ENCODE measurements around the gene CCDC27. TPM values are rescaled to one million over a fixed set of nuclear protein-coding genes. Genes with fewer than 3 reads are reported as not detected.

The CCDC27 gene
- total RNA-seq, 1 donor from 2014 or later, result not detected

DNA sequence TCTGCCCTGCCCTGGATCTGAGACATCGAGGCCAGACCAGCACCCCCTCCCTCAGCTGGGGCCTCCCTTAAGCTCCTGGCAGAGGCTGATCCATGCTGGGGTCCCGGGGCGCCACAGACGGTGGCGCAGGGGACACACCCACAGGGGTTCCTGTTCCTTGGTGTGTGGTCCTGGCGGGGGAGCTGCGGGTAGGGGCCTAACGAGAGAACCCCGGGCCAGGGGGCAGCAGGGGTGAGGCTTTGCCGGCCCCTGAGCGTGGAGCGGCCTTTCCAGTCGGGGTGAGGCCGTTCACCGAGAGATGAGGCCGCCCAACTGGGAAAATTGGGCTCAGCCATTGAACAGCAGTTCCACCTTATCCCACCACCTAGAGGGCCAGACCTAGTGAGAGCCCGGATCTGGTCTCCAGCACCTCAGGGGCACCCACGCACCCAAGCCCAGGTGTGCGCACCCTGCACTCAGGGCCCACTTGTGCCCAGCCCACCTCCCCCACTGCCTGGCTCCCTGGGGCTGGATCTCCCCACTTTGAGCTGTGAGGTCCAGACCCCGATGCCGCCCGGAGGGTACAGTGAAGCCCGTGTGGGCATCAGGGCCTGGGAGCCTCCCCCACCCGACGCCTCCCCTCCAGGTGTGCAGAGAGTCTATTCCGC, 45.5 kb upstream of the CCDC27 start:
- no peak for FAIRE-seq

DNA sequence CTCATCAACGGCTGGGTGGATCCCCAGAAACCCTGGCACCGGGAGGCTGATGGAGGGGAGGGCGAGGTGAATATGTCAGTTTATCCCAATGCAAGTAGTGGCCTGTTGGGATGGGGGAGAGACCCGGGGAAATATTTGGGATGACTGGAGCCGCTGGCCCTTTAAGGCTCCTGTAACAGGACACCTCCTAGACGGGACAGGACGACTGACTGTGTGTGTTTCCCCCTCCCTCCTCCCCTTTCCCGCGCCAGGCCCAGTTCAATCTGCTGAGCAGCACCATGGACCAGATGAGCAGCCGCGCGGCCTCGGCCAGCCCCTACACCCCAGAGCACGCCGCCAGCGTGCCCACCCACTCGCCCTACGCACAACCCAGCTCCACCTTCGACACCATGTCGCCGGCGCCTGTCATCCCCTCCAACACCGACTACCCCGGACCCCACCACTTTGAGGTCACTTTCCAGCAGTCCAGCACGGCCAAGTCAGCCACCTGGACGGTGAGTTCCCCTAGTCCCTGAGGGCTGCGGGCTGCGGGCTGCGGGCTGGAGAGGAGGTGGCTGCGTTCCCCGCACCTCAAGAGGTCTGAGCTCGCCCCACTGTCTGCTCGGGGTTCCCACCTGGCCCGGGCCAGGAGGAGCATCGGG, 44.8 kb upstream of the CCDC27 start:
- Histone ChIP-seq H3K27me3 (ENCODE audit: control insufficient read depth, insufficient read depth, low read length) (peaks cover 5% of the 10 kb centered on the region), H3K4me3 (ENCODE audit: low read depth, low read length) (peak overlapping the region; percentile 31), H3K36me3 (ENCODE audit: control insufficient read depth, insufficient read depth, low read length) (no peaks in the 10 kb centered on the region)
- TF ChIP-seq, protein P1, sequence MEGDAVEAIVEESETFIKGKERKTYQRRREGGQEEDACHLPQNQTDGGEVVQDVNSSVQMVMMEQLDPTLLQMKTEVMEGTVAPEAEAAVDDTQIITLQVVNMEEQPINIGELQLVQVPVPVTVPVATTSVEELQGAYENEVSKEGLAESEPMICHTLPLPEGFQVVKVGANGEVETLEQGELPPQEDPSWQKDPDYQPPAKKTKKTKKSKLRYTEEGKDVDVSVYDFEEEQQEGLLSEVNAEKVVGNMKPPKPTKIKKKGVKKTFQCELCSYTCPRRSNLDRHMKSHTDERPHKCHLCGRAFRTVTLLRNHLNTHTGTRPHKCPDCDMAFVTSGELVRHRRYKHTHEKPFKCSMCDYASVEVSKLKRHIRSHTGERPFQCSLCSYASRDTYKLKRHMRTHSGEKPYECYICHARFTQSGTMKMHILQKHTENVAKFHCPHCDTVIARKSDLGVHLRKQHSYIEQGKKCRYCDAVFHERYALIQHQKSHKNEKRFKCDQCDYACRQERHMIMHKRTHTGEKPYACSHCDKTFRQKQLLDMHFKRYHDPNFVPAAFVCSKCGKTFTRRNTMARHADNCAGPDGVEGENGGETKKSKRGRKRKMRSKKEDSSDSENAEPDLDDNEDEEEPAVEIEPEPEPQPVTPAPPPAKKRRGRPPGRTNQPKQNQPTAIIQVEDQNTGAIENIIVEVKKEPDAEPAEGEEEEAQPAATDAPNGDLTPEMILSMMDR (IDR thresholded peaks at IDR 0.05; ENCODE audit: insufficient read depth, low read length, severe bottlenecking), result no peak
- DNase-seq (ENCODE audit: low read depth) (peak; percentile 48), FAIRE-seq (no peak)

More for the DNA sequence above, 45.5 kb upstream of the CCDC27 start:
- no peak overlapping the region for H3K4me3 ChIP-seq (ENCODE audit: low read depth, low read length)
- DNase-seq (ENCODE audit: low read depth), result no peak
- TF ChIP-seq, protein P1 (IDR thresholded peaks at IDR 0.05; ENCODE audit: insufficient read depth, low read length, severe bottlenecking), result no peak
- H3K36me3 ChIP-seq (ENCODE audit: control insufficient read depth, insufficient read depth, low read length), result no peaks in the 10 kb centered on the region
- peaks cover 5% of the 10 kb centered on the region for H3K27me3 ChIP-seq (ENCODE audit: control insufficient read depth, insufficient read depth, low read length)

DNA sequence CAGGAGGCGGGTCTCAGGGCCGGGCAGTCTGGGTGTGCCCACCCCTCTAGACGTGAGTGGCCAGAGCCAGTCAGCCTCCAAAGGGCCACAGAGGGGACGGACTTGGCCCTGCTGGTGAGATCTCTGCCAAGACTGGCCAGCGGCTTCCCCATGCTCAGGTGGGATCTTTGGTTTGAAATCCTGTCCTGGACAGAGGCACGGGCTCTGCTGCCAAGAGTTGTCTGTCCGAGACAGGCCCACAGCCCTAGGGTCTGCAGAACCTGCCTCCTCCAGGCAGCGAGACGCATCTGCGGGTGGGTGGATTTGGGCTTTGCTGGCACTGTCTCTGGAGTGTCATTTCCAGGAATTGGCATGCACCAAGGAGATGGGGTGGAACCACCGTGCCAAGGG, 44.3 kb upstream of the CCDC27 start:
- H3K27me3 ChIP-seq (ENCODE audit: control insufficient read depth, insufficient read depth, low read length), result peaks cover 5% of the 10 kb centered on the region
- TF ChIP-seq, protein P1 (IDR thresholded peaks at IDR 0.05; ENCODE audit: insufficient read depth, low read length, severe bottlenecking), result no peak
- H3K36me3 ChIP-seq (ENCODE audit: control insufficient read depth, insufficient read depth, low read length), result no peaks in the 10 kb centered on the region
- FAIRE-seq, result no peak
- DNase-seq (ENCODE audit: low read depth), result no peak
- H3K4me3 ChIP-seq (ENCODE audit: low read depth, low read length), result peak overlapping the region; percentile 31

DNA sequence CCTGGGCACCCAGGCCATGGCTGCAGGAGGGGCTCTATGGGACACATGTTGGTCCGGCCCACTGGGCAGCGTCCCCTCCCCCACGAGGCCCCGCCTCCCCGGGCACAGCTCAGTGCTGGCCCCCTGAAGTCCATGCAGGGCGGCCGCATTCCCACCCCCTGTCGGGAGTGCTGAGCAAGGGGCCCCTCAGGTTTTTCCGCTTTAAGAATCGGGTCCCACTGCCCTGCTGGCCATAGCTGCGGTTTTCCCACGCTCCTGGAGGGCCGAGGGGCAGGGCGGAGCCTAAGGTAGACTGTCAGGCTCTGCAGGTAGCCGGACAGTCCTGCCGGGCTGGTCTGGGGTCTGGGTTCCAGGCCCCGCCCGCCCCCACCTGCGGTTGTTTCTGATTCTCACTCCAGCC, 43.5 kb upstream of the CCDC27 start:
- DNase-seq (ENCODE audit: low read depth) (no peak), FAIRE-seq (no peak)
- Histone ChIP-seq H3K27me3 (ENCODE audit: control insufficient read depth, insufficient read depth, low read length) (peaks cover 5% of the 10 kb centered on the region), H3K4me3 (ENCODE audit: low read depth, low read length) (peak overlapping the region; percentile 31), H3K36me3 (ENCODE audit: control insufficient read depth, insufficient read depth, low read length) (no peaks in the 10 kb centered on the region)
- TF ChIP-seq, protein P1 (IDR thresholded peaks at IDR 0.05; ENCODE audit: insufficient read depth, low read length, severe bottlenecking), result no peak

DNA sequence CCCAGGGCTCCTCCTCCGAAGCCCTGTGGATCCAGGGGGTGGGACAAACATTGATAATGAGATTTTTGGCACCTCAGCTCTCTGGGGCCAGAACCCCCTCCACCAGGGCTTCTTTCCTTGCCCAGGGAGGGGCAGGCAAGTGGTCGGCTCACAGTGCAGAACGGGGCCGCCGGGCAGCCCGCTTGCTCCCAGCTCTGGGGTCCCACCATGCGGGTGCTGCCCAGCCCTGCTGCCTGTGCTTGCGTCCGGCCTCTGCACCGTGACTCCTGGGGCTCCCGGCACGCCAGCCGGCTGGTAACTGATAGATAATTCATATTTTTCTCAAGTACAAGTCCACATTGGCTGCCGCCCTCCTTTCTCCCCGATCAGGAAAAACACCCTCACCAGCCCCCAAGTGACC, 42.0 kb upstream of the CCDC27 start:
- DNase-seq (ENCODE audit: low read depth) (no peak), FAIRE-seq (no peak)
- Histone ChIP-seq H3K36me3 (ENCODE audit: control insufficient read depth, insufficient read depth, low read length) (no peaks in the 10 kb centered on the region), H3K4me3 (ENCODE audit: low read depth, low read length) (no peak overlapping the region), H3K27me3 (ENCODE audit: control insufficient read depth, insufficient read depth, low read length) (peaks cover 5% of the 10 kb centered on the region)
- TF ChIP-seq, protein P1 (IDR thresholded peaks at IDR 0.05; ENCODE audit: insufficient read depth, low read length, severe bottlenecking), result no peak

Measured in bronchial epithelial cell (primary cell).